SK-N-MC (cell line): ENCODE measurements around the gene DDX41.
A peak's percentile ranks its signal among the peaks of the same experiment; 100 is the strongest.

Experiments used
- EZH2 ChIP-seq: fragments of 200-600 bp; sonication (generic); IDR thresholded peaks from one replicate; pipeline ENCODE4 v1.6.1; 2017; ENCODE audit warnings: antibody characterized with exemption
- POLR2AphosphoS5 ChIP-seq: IDR thresholded peaks from 2 replicates; pipeline ENCODE4 v1.6.1; 2012; ENCODE audit warnings: mild to moderate bottlenecking, low read depth, low read length, borderline replicate concordance

GRCh38 chr5:177482359-177482795 lies 34.4 kb downstream of the DDX41 start:
- TF ChIP-seq EZH2, result no peak
- TF ChIP-seq POLR2AphosphoS5, result 0 out of 2 replicates have a peak, but pooled peaks have one; percentile 19
